Measurements from ENCODE around the gene GAS2.

- TF ChIP-seq POLR2A (IDR thresholded peaks at IDR 0.05) (no peak), CTCF (IDR thresholded peaks at IDR 0.05) (no peak), EP300 (IDR thresholded peaks at IDR 0.05) (no peak)
These were observed 155.8 kb downstream of the GAS2 start for GRCh38 chr11:22822203-22822602.
